Neural progenitor cell (in vitro differentiated cells): ENCODE measurements around the gene CELF4. TPM values are rescaled to one million over a fixed set of nuclear protein-coding genes. Genes with fewer than 3 reads are reported as not detected.

Source experiments
- DNase-seq: peaks from one replicate; pipeline ENCODE4 v3.0.0-alpha.2; 2016; ENCODE audit warnings: low spot score
- H2AFZ ChIP-seq: fragments of 200-600 bp; sonication (generic); replicated peaks from 2 replicates; pipeline ENCODE4 v1.6.1; 2016; ENCODE audit warnings: antibody characterized with exemption
- H3F3A ChIP-seq: fragments of 200-600 bp; sonication (generic); 2 replicates; pipeline ENCODE4 v1.6.1; 2016; ENCODE audit warnings: antibody characterized with exemption, low read depth
- H3K27ac ChIP-seq: fragments of 200-600 bp; sonication (generic); 2 replicates; pipeline ENCODE4 v1.5.1; 2016; ENCODE audit warnings: mild to moderate bottlenecking
- H3K27me3 ChIP-seq: fragments of 200-600 bp; sonication (generic); 2 replicates; pipeline ENCODE4 v1.6.1; 2016; ENCODE audit warnings: mild to moderate bottlenecking, moderate library complexity
- H3K36me3 ChIP-seq: fragments of 200-600 bp; sonication (generic); 2 replicates; pipeline ENCODE4 v1.5.1; 2016
- H3K4me1 ChIP-seq: fragments of 200-600 bp; sonication (generic); 2 replicates; pipeline ENCODE4 v1.6.1; 2016; ENCODE audit warnings: mixed run types
- H3K4me2 ChIP-seq: fragments of 200-600 bp; sonication (generic); 2 replicates; pipeline ENCODE4 v1.6.1; 2016
- H3K4me3 ChIP-seq: fragments of 200-600 bp; sonication (generic); 2 replicates; pipeline ENCODE4 v1.5.1; 2016
- H3K79me2 ChIP-seq: fragments of 200-600 bp; sonication (generic); 2 replicates; pipeline ENCODE4 v1.6.1; 2016; ENCODE audit warnings: low read depth
- H3K9ac ChIP-seq: fragments of 200-600 bp; sonication (generic); 2 replicates; pipeline ENCODE4 v1.6.1; 2016
- H3K9me3 ChIP-seq: fragments of 200-600 bp; sonication (generic); 2 replicates; pipeline ENCODE4 v1.5.1; 2016; ENCODE audit warnings: low read depth
- H4K20me1 ChIP-seq: fragments of 200-600 bp; sonication (generic); 2 replicates; pipeline ENCODE4 v1.6.1; 2016; ENCODE audit warnings: low read depth
- H3K27ac Mint-ChIP-seq: 3 replicates; pipeline ENCODE4 v1.8.0; 2021; ENCODE audit warnings: mixed read lengths
- H3K27me3 Mint-ChIP-seq: 2 replicates; pipeline ENCODE4 v1.8.0; 2022; ENCODE audit warnings: low read depth, mild to moderate bottlenecking, inconsistent platforms, moderate library complexity, mixed read lengths; ENCODE audit not compliant: insufficient read depth
- H3K36me3 Mint-ChIP-seq: 3 replicates; pipeline ENCODE4 v1.8.0; 2021; ENCODE audit warnings: mixed read lengths
- H3K4me1 Mint-ChIP-seq: 3 replicates; pipeline ENCODE4 v1.8.0; 2021; ENCODE audit warnings: mixed read lengths
- H3K4me3 Mint-ChIP-seq: 3 replicates; pipeline ENCODE4 v1.8.0; 2021; ENCODE audit warnings: mild to moderate bottlenecking, moderate library complexity, mixed read lengths
- H3K9me3 Mint-ChIP-seq: 3 replicates; pipeline ENCODE4 v1.8.0; 2020; ENCODE audit warnings: mixed read lengths
- EZH2 ChIP-seq: fragments of 200-600 bp; sonication (generic); IDR thresholded peaks from 2 replicates; pipeline ENCODE4 v1.6.1; 2017; ENCODE audit warnings: antibody characterized with exemption, mild to moderate bottlenecking, moderate library complexity
- EZH2phosphoT487 ChIP-seq: fragments of 200-600 bp; sonication (generic); IDR thresholded peaks from 2 replicates; pipeline ENCODE4 v1.6.1; 2017; ENCODE audit warnings: antibody characterized with exemption
- total RNA-seq: library from RNA; depleted of rRNA; stranded (reverse); fragments of >200 nt; gene quantifications from 2 replicates; pipeline ENCODE4 v1.2.3, GENCODE V29; 2015; ENCODE audit warnings: low replicate concordance
- TF ChIP-seq, protein P1 (sequence below): fragments of 200-600 bp; sonication (generic); IDR thresholded peaks from 2 replicates; pipeline ENCODE4 v1.5.1; 2017; ENCODE audit warnings: antibody characterized with exemption, mild to moderate bottlenecking

Gene CELF4
- total RNA-seq, 1 donor from 2014 or later, result 1.8 TPM

GRCh38 chr18:37294951-37295350, 270.6 kb downstream of the CELF4 start:
- Mint-ChIP-seq H3K27ac (no peak overlapping the region), H3K4me1 (peaks cover 14% of the 10 kb centered on the region), H3K27me3 (peaks cover 9% of the 10 kb centered on the region), H3K4me3 (no peak overlapping the region), H3K9me3 (no peaks in the 10 kb centered on the region), H3K36me3 (no peaks in the 10 kb centered on the region)
- H3K36me3 ChIP-seq, result no peaks in the 10 kb centered on the region
- H3K9me3 ChIP-seq, result no peaks in the 10 kb centered on the region
- no peak overlapping the region for H2AFZ ChIP-seq
- no peak for TF ChIP-seq EZH2phosphoT487
- TF ChIP-seq, protein P1, sequence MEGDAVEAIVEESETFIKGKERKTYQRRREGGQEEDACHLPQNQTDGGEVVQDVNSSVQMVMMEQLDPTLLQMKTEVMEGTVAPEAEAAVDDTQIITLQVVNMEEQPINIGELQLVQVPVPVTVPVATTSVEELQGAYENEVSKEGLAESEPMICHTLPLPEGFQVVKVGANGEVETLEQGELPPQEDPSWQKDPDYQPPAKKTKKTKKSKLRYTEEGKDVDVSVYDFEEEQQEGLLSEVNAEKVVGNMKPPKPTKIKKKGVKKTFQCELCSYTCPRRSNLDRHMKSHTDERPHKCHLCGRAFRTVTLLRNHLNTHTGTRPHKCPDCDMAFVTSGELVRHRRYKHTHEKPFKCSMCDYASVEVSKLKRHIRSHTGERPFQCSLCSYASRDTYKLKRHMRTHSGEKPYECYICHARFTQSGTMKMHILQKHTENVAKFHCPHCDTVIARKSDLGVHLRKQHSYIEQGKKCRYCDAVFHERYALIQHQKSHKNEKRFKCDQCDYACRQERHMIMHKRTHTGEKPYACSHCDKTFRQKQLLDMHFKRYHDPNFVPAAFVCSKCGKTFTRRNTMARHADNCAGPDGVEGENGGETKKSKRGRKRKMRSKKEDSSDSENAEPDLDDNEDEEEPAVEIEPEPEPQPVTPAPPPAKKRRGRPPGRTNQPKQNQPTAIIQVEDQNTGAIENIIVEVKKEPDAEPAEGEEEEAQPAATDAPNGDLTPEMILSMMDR, result peak; percentile 84
- H3K4me3 ChIP-seq, result no peak overlapping the region
- H3K79me2 ChIP-seq, result no peaks in the 10 kb centered on the region
- peaks cover 8% of the 10 kb centered on the region for H3K4me1 ChIP-seq
- DNase-seq, result peak; percentile 85
- H3K4me2 ChIP-seq, result no peak overlapping the region
- H3K27ac ChIP-seq, result no peak overlapping the region
- no peaks in the 10 kb centered on the region for H3K27me3 ChIP-seq
- no peak overlapping the region for H3K9ac ChIP-seq
- H3F3A ChIP-seq, result no peaks in the 10 kb centered on the region
- no peaks in the 10 kb centered on the region for H4K20me1 ChIP-seq

- no peaks in the 10 kb centered on the region for H3F3A ChIP-seq
- no peaks in the 10 kb centered on the region for H3K79me2 ChIP-seq
- TF ChIP-seq, protein P1, result no peak
- no peak for TF ChIP-seq EZH2phosphoT487
- TF ChIP-seq EZH2, result no peak
- H3K4me3 ChIP-seq, result no peak overlapping the region
- no peak overlapping the region for H3K27ac ChIP-seq
- no peak overlapping the region for H3K27ac Mint-ChIP-seq
- H4K20me1 ChIP-seq, result no peaks in the 10 kb centered on the region
- H3K9ac ChIP-seq, result no peak overlapping the region
- no peak overlapping the region for H3K4me3 Mint-ChIP-seq
- H3K9me3 Mint-ChIP-seq, result no peaks in the 10 kb centered on the region
- H3K36me3 Mint-ChIP-seq, result no peaks in the 10 kb centered on the region
- no peaks in the 10 kb centered on the region for H3K36me3 ChIP-seq
- H3K27me3 Mint-ChIP-seq, result peaks cover 14% of the 10 kb centered on the region
- no peak overlapping the region for H3K4me2 ChIP-seq
- H3K9me3 ChIP-seq, result no peaks in the 10 kb centered on the region
- DNase-seq, result no peak
- H3K4me1 ChIP-seq, result no peaks in the 10 kb centered on the region
- H2AFZ ChIP-seq, result no peak overlapping the region
- H3K4me1 Mint-ChIP-seq, result no peaks in the 10 kb centered on the region
- H3K27me3 ChIP-seq, result no peaks in the 10 kb centered on the region
Observed at GRCh38 chr18:37293359-37293758, 272.2 kb downstream of the CELF4 start.

DNA sequence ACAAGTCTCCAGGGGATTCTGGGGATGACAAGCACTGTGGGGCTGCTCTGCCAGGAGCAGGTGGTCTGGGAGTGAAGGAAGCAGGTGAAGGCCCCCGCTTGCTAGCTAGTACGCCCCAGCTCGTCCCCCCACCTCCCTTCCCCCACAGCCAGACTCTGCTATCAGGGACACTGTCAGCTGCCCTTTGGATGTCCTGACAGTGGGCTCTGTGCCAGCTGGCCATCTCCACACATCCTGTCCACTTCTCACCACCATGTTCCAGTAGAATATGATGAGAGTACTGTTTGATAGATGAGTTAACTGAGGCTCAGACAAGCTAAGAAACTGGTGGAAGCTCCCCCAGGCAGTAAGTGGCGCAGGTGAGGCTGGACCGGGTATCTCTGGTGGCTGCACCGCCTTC, 276.2 kb downstream of the CELF4 start:
- no peak overlapping the region for H2AFZ ChIP-seq
- H3K9me3 Mint-ChIP-seq, result no peaks in the 10 kb centered on the region
- no peaks in the 10 kb centered on the region for H3K27me3 ChIP-seq
- no peaks in the 10 kb centered on the region for H3K79me2 ChIP-seq
- H3K27ac Mint-ChIP-seq, result no peak overlapping the region
- peaks cover 9% of the 10 kb centered on the region for H3K4me1 ChIP-seq
- H3K4me1 Mint-ChIP-seq, result peaks cover 4% of the 10 kb centered on the region
- no peak overlapping the region for H3K4me3 Mint-ChIP-seq
- H3K36me3 Mint-ChIP-seq, result no peaks in the 10 kb centered on the region
- H3K27ac ChIP-seq, result no peak overlapping the region
- H3K4me3 ChIP-seq, result no peak overlapping the region
- H4K20me1 ChIP-seq, result no peaks in the 10 kb centered on the region
- no peak for DNase-seq
- peaks cover 13% of the 10 kb centered on the region for H3K27me3 Mint-ChIP-seq
- no peaks in the 10 kb centered on the region for H3K36me3 ChIP-seq
- no peak overlapping the region for H3K9ac ChIP-seq
- no peaks in the 10 kb centered on the region for H3F3A ChIP-seq
- TF ChIP-seq, protein P1, result no peak
- TF ChIP-seq EZH2, result no peak
- TF ChIP-seq EZH2phosphoT487, result no peak
- H3K4me2 ChIP-seq, result no peak overlapping the region
- H3K9me3 ChIP-seq, result no peaks in the 10 kb centered on the region
